Measurements from ENCODE around the gene CEP128. TPM values are rescaled to one million over a fixed set of nuclear protein-coding genes. Genes with fewer than 3 reads are reported as not detected.

The CEP128 gene
- total RNA-seq, 1 donor = 5.4 TPM

- H3K36me3 ChIP-seq (ENCODE audit: insufficient read depth, low read length) = no peaks in the 10 kb centered on the region
- H3K4me3 ChIP-seq (ENCODE audit: insufficient read depth, low read length) = no peak overlapping the region
- no peaks in the 10 kb centered on the region for H4K20me1 ChIP-seq (ENCODE audit: insufficient read depth, low read length)
- H3K4me2 ChIP-seq (ENCODE audit: insufficient read depth, low read length) = no peak overlapping the region
- H3K9me3 ChIP-seq (ENCODE audit: low read depth, low read length) = no peaks in the 10 kb centered on the region
- H2AFZ ChIP-seq (ENCODE audit: low read length) = no peak overlapping the region
- DNase-seq (ENCODE audit: insufficient read length, low spot score, missing footprints) = no peak
- no peaks in the 10 kb centered on the region for H3K27me3 ChIP-seq (ENCODE audit: insufficient read depth, low read length)
- no peaks in the 10 kb centered on the region for H3K79me2 ChIP-seq (ENCODE audit: insufficient read depth, low read length)
- no peak for TF ChIP-seq CTCF (IDR thresholded peaks at IDR 0.05; ENCODE audit: extremely low read depth, low read depth, low read length)
- H3K27ac ChIP-seq (ENCODE audit: low read depth, low read length) = no peak overlapping the region
- no peaks in the 10 kb centered on the region for H3K4me1 ChIP-seq (ENCODE audit: insufficient read depth, low read length)
Measured at GRCh38 chr14:80839743-80840142, 101.8 kb downstream of the CEP128 start.

DNA sequence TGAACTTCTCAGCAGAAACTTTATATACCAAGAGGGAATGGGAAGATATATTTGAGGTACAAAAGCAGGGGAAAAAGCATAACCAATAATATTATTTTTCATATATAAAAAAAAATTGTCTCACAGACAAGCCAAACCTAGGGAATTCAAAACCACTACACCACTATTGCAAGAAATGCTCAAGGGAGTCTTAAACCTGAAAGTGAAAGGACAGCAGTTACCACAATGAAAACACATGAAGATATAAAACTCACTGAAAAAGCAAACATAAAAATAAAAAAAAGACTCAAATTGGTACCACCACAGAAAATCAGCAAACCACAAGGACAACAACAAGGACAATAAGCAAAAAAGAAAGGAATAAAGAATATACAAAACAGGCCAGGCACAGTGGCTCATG is 131.9 kb downstream of the CEP128 start:
- Histone ChIP-seq H3K36me3 (ENCODE audit: insufficient read depth, low read length) (no peaks in the 10 kb centered on the region), H3K9me3 (ENCODE audit: low read depth, low read length) (no peaks in the 10 kb centered on the region), H2AFZ (ENCODE audit: low read length) (peak overlapping the region; percentile 17), H3K4me1 (ENCODE audit: insufficient read depth, low read length) (peaks cover 4% of the 10 kb centered on the region), H3K4me3 (ENCODE audit: insufficient read depth, low read length) (no peak overlapping the region), H3K27ac (ENCODE audit: low read depth, low read length) (no peak overlapping the region), H3K27me3 (ENCODE audit: insufficient read depth, low read length) (no peaks in the 10 kb centered on the region), H3K79me2 (ENCODE audit: insufficient read depth, low read length) (no peaks in the 10 kb centered on the region), H3K4me2 (ENCODE audit: insufficient read depth, low read length) (no peak overlapping the region), H4K20me1 (ENCODE audit: insufficient read depth, low read length) (no peaks in the 10 kb centered on the region)
- peak; percentile 11 for DNase-seq (ENCODE audit: insufficient read length, low spot score, missing footprints)
- TF ChIP-seq CTCF (IDR thresholded peaks at IDR 0.05; ENCODE audit: extremely low read depth, low read depth, low read length) = no peak

DNA sequence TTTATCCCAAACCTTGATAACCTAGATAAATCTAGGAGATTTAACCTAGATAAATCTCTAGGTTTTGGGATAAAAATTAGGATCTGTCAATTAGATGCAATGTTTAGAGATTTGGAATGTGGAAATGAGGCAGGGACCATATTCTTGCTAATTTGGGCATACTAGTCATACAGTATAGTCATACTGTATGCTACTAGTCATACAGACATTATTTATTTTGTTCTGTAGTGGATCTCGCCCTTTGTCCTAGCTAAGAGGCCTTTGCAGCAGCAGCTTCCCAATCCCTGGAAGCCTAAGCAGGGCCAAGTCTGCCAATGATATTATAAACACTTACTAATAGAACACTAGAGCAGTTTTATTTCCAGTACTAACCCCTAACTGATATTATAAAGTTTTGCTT is 136.4 kb downstream of the CEP128 start:
- H3K4me2 ChIP-seq (ENCODE audit: insufficient read depth, low read length) = no peak overlapping the region
- no peaks in the 10 kb centered on the region for H4K20me1 ChIP-seq (ENCODE audit: insufficient read depth, low read length)

DNA sequence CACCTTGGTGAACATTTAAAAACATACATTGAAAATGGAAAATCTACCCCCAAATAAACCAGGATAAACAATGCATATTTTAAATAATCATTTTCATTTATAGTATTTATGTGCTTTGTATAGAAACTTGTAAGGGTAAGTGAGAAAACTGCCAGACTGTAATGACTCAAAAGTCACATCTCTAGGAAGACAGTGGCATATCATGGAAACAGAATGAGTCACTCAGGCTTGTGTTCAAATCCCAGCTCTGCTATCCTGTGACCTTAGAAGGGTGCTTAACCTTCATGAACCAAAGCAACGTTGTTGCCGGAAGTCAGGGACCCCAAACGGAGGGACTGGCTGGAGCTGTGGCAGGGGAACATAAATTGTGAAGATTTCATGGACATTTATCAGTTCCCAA is 142.7 kb downstream of the CEP128 start:
- Histone ChIP-seq H3K27me3 (ENCODE audit: insufficient read depth, low read length) (no peaks in the 10 kb centered on the region), H3K4me1 (ENCODE audit: insufficient read depth, low read length) (no peaks in the 10 kb centered on the region), H4K20me1 (ENCODE audit: insufficient read depth, low read length) (no peaks in the 10 kb centered on the region), H3K36me3 (ENCODE audit: insufficient read depth, low read length) (no peaks in the 10 kb centered on the region), H3K9me3 (ENCODE audit: low read depth, low read length) (no peaks in the 10 kb centered on the region), H3K4me3 (ENCODE audit: insufficient read depth, low read length) (no peak overlapping the region), H3K4me2 (ENCODE audit: insufficient read depth, low read length) (no peak overlapping the region), H2AFZ (ENCODE audit: low read length) (no peak overlapping the region), H3K79me2 (ENCODE audit: insufficient read depth, low read length) (no peaks in the 10 kb centered on the region), H3K27ac (ENCODE audit: low read depth, low read length) (no peak overlapping the region)
- no peak for DNase-seq (ENCODE audit: insufficient read length, low spot score, missing footprints)
- TF ChIP-seq CTCF (IDR thresholded peaks at IDR 0.05; ENCODE audit: extremely low read depth, low read depth, low read length) = no peak

More for the DNA sequence above, 136.4 kb downstream of the CEP128 start:
- peak; percentile 53 for DNase-seq (ENCODE audit: insufficient read length, low spot score, missing footprints)
- no peaks in the 10 kb centered on the region for H3K9me3 ChIP-seq (ENCODE audit: low read depth, low read length)
- peaks cover 4% of the 10 kb centered on the region for H3K4me1 ChIP-seq (ENCODE audit: insufficient read depth, low read length)
- no peak overlapping the region for H3K27ac ChIP-seq (ENCODE audit: low read depth, low read length)
- H3K4me3 ChIP-seq (ENCODE audit: insufficient read depth, low read length) = no peak overlapping the region
- no peaks in the 10 kb centered on the region for H3K36me3 ChIP-seq (ENCODE audit: insufficient read depth, low read length)
- peak overlapping the region; percentile 14 for H2AFZ ChIP-seq (ENCODE audit: low read length)
- no peak for TF ChIP-seq CTCF (IDR thresholded peaks at IDR 0.05; ENCODE audit: extremely low read depth, low read depth, low read length)
- no peaks in the 10 kb centered on the region for H3K79me2 ChIP-seq (ENCODE audit: insufficient read depth, low read length)
- H3K27me3 ChIP-seq (ENCODE audit: insufficient read depth, low read length) = no peaks in the 10 kb centered on the region
